HPDE6-E6E7 (cell line): ENCODE data around the gene APBA1.

Experiments
- DNase-seq: peaks from one replicate; pipeline ENCODE4 v3.0.0; 2011; ENCODE audit warnings: missing footprints; ENCODE audit errors: extremely low spot score

The APBA1 gene

DNA sequence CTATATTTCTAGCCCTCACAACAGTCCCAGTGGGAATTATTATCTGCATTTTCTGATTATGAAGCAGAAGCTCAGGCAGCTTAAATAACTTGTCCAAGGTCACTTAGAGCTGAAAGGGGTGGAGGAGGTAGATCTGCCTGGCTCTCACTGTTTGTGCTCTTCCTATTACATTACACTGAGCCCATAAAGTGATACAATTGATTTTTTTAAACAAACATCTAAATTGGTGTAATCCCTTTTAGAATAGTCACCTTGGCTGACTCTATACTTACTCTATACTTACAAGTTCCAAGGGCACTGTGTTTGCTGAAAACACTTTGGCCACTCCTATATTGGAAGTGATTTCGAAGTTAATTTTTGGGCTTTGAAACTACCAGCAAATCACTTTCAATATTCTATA is 144.7 kb downstream of the APBA1 start:
- no peak for DNase-seq

DNA sequence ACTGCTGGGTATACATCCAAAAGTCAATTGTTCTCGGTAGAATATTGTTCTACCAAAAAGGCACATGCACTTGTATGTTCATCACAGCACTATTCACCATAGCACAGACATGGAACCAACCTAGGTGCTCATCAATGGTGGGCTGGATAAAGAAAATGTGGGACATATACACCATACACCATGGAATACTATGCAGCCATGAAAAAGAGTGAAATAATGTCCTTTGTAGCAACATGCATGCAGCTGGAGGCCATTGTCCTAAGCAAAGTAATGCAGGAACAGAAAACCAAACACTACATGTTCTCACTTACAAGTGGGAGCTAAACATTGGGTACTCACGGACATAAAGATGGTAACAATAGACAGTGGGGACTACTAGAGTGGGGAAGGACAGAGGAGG is 145.5 kb downstream of the APBA1 start:
- DNase-seq, result no peak

DNA sequence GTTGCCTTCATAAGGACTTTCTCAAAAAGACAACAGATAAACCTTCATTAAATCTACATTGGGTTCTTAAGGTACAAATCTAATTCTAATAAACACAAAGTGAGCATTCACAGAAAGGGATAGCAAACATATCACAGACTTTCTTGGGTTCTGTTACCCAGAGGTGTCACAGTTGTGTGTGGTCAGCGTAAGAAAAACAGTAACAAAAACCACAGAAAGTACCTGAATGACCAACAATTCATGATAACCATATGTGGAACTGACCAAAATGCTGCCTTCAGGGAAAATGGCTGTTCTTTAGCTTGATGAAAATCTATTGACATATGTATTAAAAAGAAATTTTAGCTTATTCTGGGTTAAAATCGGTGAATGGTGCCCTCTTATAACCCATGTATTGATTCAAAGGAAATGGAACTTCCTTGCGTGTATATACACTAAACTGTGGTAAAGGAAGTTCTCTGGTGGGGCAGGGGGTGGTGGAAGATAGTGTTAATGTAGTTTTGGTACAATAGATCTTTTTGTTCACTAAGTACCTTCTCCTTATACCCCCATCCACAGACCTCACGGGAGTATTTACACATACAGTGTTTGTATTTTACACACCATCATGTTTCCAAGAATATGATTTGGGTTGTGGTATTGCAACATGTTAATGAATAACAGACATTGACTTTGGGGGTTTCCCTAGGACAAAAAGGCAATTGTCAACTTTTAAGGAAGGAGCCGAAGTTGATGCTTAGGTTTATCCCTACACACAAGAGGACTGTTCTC is 152.5 kb downstream of the APBA1 start:
- no peak for DNase-seq

DNA sequence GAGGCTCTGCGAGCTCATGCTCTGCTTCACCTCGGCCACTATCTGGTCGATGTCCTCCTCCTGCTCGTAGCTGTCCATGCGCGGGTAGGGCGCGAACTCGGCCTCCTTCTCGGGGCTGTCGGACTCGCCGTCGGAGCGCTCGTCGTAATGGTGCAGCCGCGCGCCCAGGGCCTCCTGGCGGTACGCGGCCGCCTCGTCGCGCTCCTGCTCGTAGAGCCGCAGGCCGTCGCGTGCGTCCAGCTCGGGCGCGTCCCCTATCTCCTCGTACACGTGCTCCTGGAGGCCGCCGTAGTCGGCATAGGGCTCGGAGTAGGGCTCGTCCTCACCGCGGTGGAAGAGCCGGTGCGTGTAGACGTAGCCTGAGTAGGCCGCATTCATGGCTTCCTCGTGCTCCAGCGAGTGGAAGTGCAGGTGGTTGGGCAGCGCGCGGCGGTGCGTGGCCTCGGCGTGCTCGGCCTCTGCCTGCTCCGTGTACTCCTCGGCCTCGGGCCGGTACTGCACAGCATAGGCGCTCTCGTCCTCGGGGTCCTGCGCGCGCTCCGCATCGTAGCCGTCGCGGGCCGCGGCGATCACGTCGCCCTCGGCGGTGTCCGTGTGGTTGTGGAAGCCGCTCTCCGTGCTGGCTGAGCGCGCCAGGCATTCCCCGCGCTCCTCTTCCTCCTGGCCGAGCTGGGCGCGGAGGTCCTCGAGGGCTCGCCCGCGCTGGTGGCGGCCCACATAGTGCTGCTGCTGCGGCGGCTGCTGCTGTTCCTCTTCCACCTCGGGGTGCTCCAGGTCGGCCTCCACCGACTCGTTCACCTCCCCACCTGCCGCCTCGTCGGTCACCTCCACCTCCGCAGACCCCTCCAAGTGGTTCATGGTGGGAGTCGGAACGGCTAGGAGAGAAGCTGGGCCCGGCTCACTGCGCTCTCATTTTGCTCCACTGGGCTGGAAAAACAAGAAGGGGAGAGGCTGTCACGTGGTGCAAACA is 155.5 kb downstream of the APBA1 start:
- DNase-seq, result no peak

DNA sequence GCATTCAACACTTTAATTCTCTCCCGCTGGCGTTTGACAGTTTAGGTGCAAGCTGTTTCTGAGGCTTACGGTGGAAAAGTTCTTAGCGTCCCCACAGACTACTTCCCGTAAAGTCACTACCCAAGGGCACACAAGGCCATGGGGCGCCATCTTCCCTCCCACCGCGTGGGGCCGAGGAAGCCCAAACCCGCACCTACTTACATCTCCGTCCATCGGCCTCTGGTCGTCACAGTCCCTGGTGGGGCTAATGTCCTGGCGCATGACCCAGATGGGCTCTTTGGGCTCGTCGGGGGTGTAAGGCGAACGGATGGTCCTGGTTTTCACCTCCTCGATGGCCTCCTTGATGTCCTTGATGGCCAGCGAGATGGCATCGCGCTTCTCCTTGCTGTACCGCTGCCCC is 156.4 kb downstream of the APBA1 start:
- DNase-seq, result no peak

DNA sequence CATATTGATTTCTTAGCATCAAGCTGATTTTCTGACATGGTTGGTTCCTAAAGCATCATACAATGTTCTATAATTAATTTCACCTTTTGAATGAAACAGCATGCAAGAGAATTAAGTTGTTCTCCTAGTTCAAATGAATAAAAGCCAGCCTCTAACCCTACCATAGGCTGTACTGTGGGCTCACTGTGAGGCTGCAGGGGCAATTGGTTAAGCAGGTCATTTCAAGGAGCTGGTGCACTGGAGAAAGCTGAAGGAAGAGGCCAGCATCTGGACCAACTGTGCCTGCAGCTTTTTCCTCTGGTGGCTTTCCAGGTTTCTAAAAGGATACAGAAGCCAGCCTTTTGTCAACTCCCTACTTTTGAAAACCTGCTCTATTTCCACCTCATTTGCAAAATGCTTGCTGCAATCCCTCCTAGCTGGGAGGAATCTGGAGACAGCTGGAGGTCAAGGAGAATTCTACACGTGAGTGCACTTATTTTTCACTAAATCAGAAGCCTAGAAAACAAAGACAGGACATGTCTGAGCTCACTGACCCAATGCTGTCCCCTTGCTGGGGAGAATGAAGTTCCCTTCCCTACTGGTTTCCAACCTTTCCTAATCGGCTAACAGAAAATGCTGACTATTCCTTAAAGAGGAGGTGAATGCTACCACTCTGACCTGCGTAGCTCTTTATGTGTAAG is 158.9 kb downstream of the APBA1 start:
- DNase-seq, result no peak

DNA sequence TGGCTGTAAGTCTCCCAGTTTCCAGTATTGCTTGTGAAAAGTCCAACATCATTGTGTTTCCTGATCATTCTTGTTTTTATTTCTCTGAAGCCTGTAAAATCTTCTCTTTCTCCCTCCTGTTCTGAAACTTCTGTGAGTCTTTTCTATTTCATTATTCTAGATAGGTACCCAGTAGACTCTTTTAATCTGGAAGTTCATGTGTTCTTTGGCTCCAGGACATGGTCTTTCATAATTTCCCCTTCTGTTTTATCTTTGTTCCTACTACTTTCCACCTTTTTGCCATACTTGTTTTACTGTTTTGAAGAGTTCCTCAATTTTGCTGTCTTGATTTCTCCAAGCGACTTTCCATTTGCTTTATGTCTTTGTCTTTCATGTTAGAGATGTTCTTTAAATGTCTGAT is 168.1 kb downstream of the APBA1 start:
- DNase-seq, result no peak

DNA sequence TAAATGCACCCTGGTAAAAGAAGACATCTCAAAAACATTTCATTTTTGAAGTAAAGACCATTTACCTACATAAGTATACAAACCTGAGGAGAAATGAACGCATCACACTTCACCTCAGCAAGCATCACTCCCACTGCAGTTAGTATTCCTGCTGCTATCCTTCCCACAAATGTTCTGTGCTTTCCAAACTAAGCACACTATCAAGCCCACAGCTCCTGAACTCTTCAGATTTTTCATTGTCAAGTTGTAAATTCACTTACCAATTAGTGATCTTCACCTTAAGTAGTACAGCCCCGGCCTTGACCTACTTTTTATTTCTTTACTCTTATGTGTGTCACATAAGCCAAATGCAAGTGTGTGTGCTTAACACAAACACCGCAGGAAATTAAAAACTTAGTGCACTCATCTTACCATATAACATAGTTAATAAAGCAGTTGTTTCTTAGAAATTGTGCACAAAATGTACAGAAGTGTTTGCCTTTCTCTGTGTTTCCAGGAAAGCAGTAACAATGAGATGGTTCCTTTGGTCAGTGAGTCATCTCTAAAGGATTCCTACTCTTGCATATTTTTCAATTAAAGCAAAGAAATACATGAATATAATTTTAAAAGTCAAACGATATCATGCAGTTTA is 169.4 kb downstream of the APBA1 start:
- peak; percentile 20 for DNase-seq

DNA sequence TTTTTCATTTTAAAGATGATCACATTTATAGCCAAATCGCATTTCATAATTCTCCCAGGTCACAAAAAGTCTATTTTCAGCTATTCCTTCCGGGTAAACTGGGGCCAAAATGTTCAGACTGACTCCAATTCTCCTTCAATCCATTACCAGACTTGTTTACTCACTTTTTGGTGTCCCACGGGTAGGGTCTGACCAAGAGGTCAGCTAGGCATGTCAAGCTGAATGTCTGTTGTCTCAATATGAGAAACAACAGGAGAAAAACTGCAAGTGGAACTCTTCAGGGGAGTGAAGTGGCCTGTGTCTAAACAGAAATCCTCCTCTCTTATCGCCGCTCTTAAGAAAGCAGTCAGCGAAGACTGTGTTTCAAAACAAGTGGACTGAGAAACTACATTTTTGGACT is 171.3 kb downstream of the APBA1 start:
- DNase-seq, result no peak

DNA sequence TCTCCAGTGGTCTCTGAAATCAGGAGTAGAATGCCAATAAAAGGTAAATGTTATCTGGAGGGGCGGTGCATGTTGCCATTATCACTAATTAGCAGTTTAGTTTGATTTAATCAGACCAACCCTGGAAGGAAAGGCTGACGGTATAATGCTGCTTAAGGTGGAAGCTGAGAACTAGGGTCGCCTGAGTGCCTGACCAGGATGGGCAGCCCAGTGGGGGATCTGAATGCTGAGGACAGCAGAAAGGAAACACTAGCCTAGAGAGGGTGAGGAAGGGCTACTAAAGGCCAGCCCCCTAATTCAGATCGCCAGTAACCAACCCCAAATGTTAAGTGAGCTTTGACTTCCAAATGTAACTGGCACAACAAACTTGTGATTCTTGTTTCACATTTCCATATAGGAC is 172.2 kb downstream of the APBA1 start:
- no peak for DNase-seq

DNA sequence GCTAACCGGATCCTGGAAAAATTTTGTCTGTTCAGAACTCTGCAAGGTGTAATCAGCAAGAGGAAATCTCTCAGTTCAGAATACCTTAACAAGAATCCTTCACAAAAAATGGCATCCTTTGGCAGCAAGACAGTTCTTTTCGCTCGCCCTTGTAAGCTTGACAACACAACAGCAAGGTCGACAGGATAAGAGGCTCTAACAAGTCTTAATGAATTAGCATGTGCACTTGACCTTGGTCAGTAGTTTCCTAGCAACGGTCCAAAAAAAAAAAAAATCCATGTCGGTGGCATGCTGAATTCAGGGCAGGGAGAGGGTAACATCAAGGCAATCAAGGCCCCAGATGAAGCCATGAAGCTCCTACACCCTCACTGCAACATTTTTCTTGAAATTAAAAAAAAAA is 172.8 kb downstream of the APBA1 start:
- DNase-seq, result no peak

DNA sequence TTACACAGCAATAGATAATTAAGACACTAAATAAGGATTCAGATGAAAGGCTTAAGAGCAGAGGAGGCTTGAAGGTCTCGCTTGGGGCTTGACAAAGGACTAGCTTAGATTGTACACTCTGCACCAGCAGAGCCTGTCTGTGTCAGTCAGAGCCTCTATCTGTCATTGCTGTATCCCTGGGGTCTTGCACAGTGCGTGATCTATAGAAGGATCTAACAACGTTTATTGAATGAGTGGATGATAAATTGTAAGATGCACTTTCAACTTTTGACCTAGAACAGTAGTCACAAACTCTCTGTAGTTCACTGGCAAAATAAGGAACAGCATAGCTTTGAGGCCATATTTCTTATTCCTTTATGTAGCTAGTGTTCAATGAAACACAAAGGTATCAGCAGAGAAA is 173.7 kb downstream of the APBA1 start:
- no peak for DNase-seq

DNA sequence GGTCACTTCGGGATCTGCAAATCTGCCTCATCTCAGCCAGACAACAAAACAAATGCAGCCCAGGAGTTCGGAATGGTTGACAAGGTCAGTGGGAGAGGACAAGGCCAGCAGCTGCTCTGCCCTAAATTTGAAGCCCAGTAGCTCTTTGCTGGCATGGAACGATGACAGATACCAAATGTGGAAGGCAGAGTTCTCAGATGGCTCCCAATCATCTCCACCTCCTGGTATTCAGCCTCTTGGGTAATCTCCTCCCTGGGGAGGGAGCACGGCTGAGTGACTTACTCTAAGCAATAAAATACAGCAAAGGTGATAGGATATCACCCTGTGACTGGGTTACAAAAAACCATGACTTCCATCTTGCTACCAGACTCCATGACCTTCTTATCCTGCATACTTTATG is 174.4 kb downstream of the APBA1 start:
- no peak for DNase-seq

DNA sequence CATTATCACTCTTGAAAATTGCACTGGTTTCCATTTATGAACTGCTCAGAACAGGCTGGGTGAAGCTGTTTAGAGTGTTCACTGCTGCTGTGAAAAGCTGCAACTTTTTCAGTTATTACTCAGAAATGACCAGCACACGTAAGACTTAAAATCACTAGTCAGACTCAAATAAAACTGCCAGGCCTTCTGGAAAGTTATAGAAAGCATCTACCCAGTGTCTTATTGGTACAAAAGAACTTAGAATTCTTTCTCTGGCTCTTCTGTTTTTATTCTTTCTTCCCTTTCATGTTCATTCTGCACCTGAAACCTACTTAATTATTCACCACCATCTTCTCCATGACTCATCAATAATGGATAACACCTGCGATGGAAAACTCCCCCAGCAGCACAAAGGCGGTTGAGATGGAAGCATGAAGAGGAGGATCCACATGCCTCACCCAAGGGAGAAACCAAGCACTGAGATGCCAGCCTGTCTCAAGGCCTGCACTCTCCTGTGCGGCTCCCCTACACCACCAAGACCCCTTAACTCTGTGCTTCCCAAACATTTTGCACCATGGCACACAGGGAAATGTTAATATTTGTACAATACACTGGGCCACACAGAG is 175.2 kb downstream of the APBA1 start:
- no peak for DNase-seq

DNA sequence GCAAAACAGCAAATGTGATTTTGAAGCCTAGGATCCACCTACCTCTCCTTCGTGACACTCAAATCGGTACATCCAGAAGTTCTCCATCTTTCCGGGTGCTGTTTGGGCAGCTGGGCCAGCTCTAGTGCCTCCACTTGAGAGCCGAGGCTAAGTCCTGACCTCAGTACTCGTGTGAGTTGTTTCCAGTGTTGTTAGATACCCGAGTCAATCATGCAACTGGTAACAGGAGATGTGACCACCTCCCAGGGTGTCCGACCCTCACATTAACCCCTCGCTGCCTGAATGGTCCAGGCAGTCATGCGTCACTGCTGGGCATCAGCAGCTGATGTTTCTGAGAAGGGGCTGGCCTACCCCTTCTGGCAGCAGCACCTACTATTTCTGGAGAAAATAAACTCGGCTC is 176.9 kb downstream of the APBA1 start:
- DNase-seq, result no peak

DNA sequence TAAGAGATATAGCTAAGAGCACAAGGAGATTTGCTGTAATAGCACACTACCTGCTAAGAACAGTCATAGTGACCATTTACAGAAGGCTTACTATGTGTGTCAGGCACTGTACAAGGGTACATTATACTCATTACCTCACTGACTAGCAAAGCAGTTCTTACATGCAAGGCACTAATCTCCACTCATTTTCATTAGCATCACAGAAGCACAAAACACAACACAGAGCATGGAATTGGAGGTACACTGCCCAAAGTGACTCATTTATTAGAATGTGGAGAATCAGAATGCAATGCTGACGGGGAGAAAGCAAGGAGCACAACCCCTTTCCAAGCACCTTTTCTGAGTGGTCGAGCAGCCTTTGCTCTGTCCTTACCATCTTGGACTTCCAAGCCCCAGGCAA is 177.4 kb downstream of the APBA1 start:
- DNase-seq, result no peak

DNA sequence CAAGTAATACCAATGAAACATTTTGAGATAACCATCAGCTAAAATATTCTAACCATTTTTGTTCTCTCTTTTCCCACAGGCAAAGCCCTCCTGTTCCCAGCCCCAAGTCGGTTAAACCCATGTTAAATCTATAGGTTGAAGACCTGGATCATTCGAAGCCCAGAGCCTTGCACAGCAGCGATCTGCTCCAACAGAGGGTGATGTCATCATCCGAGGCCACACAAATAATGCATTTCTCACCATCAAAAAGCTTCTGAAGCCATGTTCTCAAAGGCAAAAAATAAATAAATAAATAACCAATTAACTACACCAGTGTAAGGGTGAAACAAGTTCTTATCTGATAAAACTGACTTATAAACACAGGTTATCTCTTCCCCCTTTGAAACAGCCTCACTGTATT is 178.0 kb downstream of the APBA1 start:
- no peak for DNase-seq

DNA sequence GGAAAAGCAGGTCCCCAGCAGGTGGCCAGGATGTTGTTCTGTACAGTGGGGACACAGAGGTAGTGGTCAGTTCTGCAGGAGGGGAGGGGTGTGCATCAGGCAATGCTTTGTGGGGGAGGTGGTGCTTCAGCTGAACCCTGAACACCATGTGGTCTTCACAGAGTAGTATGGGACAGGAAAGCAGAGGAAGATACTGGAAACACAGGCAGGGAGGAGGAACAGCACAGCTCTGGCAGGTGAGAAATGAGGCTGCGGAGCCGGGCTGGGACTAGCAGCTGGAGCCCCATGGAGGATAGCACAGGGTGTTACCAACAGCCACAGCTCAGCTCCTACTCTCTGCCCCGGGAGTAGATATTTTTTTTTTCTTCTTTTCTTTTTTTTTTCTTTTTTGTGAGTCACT is 185.7 kb downstream of the APBA1 start:
- DNase-seq, result no peak

DNA sequence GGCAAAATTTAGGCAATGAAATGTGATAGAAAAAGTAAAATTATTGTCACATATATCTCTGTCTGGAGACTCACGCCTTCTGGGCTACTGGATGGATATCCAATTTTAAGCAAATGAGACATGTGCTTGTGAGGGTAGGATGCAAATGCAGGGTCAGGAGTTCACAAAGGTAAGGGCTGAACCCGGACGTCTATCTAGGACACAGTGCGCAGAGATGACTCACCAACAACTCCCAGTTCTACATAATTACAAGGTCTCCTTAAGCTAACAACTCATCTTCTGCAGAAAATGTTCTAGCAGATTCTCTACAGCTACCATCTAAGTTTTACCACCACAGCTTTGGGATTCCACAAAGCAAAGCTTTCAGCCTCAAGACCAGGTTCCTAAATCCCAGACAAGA is 186.7 kb downstream of the APBA1 start:
- DNase-seq, result peak; percentile 38

DNA sequence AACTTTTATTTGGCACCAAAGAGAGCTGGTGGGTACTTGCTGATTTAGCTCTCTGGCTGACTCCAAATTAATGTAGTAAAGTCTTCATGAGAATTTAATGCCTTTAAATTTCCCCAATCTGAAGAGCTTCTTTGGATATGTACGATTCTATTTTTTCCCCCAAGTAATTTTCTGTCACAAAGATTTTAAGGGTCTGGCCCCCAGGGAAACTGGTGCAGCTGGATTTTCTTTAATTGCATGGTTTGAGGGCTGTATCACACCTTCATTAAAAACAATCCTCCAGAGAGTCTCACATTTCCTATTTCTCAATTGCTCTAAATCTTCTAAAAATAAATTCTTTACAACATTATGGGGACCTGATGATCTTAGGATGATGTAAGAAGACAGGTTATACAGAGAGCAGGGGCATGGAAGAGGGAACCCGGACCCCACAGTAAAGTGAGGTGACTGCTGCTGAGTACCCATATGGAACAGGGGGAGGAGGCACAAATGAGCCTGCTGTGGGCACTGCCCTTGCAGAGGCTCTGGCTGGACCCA is 188.2 kb downstream of the APBA1 start:
- DNase-seq, result no peak

DNA sequence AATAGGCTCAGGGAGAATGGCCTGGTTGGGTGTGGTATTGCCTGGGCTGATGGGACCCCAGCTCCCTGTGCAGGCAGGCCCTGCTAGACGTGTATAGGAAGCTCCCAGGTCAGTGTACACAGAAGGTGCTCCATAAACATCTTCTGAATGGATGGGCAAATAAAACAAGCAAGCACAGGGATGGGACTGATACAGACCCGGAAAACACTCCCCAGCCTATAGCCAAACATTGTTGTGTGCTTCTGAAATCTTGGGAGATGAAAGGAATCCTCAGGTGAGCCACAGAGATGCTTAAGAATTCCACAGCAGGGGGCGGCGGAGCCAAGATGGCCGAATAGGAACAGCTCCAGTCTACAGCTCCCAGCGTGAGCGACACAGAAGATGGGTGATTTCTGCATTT is 195.4 kb downstream of the APBA1 start:
- no peak for DNase-seq
